Endothelial cell of umbilical vein (primary cell): ENCODE data around the gene NOTCH1.

Source experiments
- POLR2A ChIP-seq: IDR thresholded peaks from 2 replicates; pipeline ENCODE4 v1.6.1; 2012; ENCODE audit warnings: low read depth, mild to moderate bottlenecking, control low read depth, low read length
- POLR2AphosphoS5 ChIP-seq: IDR thresholded peaks from 2 replicates; pipeline ENCODE4 v1.6.1; 2012; ENCODE audit warnings: low read depth, mild to moderate bottlenecking, control low read depth, low read length, moderate library complexity; ENCODE audit not compliant: insufficient read depth

DNA sequence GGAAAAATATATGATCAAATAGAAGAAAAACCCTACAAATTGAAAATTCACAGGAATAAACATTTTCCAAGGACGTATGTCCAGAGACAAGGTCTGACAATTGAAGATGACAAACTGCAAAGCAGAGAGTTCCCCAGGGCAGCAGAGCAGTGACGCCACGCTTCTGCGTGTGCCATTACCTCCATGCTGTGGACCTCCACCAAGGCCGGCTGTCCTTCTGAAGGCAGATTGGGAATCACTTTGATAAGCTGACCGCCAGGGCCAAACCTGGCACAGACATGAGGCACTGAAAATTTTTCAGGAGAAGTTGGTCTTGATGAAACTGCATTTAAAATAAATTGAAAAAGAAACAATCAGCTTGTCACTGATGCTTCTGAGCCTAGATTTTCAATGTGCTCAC is 81.6 kb downstream of the NOTCH1 start:
- TF ChIP-seq POLR2AphosphoS5 (no peak), POLR2A (no peak)
